Body of pancreas (tissue), 4 donors: ENCODE measurements around the gene ATG10.

Experiments used
- POLR2A ChIP-seq, 3 donors: fragments of 450-650 bp; IDR thresholded peaks; one replicate each; pipeline ENCODE4 v1.6.1; 2016; ENCODE audit warnings: antibody characterized with exemption in 3 of 3, mild to moderate bottlenecking in 2 of 3
- TF ChIP-seq, protein P1 (sequence below), 7 experiments: fragments of 450-650 bp in 4 of 7; fragments of 200-600 bp in 3 of 7; sonication (generic) in 3 of 7; IDR thresholded peaks; one replicate each; pipeline ENCODE4 v1.5.1; 2016 to 2019; ENCODE audit warnings: antibody characterized with exemption in 7 of 7

DNA sequence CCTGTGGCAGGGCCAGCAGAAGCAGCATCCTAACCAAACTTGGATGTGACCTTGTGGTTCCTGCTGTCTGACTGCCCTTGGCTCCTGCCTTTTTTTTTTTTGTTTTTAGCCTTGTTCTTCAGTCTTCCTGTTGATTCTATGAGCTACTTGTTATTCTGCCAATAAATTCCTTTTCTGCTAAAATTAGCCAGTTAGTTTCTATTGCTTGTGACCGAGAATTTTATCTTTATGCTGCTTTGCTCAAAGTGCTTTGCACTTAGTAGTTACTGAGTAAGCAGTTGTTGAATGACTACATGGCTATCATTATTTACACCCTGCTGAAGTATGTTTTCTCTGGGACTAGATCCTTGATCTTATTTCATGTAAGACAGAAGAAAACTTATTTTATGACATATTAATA lies 20.8 kb upstream of the ATG10 start:
- TF ChIP-seq, protein P1, sequence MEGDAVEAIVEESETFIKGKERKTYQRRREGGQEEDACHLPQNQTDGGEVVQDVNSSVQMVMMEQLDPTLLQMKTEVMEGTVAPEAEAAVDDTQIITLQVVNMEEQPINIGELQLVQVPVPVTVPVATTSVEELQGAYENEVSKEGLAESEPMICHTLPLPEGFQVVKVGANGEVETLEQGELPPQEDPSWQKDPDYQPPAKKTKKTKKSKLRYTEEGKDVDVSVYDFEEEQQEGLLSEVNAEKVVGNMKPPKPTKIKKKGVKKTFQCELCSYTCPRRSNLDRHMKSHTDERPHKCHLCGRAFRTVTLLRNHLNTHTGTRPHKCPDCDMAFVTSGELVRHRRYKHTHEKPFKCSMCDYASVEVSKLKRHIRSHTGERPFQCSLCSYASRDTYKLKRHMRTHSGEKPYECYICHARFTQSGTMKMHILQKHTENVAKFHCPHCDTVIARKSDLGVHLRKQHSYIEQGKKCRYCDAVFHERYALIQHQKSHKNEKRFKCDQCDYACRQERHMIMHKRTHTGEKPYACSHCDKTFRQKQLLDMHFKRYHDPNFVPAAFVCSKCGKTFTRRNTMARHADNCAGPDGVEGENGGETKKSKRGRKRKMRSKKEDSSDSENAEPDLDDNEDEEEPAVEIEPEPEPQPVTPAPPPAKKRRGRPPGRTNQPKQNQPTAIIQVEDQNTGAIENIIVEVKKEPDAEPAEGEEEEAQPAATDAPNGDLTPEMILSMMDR (IDR thresholded peaks at IDR 0.05), result no peak
- no peak for TF ChIP-seq POLR2A (IDR thresholded peaks at IDR 0.05)
